GM21619 (cell line): ENCODE data around the gene FSTL3.

Experiments used
- ATAC-seq: cut with Tn5 transposase; IDR thresholded peaks from one replicate; pipeline ENCODE4 v1.9.1; 2021; ENCODE audit not compliant: unreplicated experiment

Gene FSTL3

GRCh38 chr19:732148-733069, 56.2 kb downstream of the FSTL3 start:
- ATAC-seq = no peak
